GM12801 (cell line): ENCODE results near the gene ECSIT.

ENCODE experiments used
- CTCF ChIP-seq: IDR thresholded peaks from one replicate; pipeline ENCODE4 v1.5.1; 2011; ENCODE audit warnings: control low read depth; ENCODE audit not compliant: insufficient read length; ENCODE audit errors: extremely low read depth

ECSIT gene

DNA sequence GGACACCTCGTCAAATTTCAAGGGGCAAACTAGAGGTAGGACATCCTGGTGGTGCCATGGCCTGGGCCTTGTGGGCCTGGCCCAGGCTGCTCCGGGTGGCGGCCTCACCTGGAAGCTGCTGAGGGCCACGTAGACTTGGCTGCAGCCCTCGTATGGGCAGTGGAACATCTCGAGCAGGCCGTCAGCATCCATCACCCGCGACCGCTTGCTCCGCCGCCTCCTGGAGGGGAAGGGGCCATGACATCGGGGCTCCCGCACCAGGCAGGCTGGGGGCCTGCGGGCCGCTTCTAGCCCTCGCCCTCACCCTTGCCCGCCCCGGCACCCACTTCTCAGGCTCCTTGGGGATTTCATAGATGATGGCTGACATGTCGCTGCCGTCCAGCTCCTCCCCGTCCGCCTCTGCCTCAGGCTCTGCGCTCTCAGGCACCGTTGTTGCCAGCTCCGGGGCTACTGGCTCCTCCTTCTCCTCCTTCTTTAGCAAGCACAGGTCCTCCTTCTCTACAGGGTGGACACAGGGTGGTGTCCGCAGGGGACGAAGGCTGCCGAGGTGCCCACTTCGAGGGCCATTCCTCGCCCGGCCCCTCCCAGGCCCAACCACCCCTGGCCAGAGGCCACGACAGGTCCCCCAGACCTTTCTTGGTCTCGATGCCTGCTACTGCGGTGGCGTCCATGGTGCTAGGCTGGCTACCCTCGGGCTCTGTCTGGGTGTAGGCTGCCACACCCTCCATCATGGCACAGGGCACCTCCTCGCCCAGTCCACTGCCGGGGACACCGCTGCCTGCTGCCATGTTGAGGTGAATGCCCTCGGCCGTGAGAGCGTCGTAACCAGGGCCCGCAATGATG, 42.1 kb downstream of the ECSIT start:
- TF ChIP-seq CTCF: no peak

GRCh38 chr19:11485245-11485837, 43.6 kb downstream of the ECSIT start:
- no peak for TF ChIP-seq CTCF

DNA sequence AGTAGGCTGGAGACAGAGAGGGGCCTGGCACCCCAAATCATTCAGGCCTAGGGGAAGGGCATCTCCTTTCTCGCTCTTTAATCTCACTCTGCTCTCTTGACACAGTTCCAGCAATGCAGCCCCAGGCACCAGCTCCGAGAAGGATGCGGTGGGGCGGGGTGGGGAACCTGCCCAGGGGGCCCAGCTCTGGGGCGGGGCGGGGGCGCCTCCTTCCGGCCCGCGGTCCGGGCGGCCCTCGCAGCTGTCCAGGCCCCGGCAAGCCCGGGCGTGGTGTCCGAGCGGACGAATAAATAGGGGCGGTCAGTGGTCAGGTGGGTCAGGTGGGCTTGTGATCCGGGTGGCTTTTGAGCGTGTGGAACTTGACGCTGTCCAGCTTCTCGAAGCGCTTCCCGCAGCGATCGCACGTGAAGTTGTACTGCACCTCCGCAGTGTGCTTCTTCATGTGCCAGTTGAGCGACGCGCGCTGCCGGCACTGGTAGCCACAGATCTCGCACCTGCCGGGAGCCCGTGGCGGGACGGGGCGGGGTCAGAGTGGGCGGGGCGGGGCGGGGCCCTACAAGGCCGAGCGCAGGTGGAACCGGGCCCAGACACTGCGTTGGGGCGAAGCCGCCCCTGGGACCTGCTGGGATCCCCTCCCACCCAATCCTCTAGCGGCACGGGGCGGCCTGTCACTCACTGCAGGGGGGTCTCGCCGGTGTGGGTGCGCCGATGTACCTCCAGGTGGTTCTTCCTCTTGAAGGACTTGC, 45.4 kb downstream of the ECSIT start:
- no peak for TF ChIP-seq CTCF

DNA sequence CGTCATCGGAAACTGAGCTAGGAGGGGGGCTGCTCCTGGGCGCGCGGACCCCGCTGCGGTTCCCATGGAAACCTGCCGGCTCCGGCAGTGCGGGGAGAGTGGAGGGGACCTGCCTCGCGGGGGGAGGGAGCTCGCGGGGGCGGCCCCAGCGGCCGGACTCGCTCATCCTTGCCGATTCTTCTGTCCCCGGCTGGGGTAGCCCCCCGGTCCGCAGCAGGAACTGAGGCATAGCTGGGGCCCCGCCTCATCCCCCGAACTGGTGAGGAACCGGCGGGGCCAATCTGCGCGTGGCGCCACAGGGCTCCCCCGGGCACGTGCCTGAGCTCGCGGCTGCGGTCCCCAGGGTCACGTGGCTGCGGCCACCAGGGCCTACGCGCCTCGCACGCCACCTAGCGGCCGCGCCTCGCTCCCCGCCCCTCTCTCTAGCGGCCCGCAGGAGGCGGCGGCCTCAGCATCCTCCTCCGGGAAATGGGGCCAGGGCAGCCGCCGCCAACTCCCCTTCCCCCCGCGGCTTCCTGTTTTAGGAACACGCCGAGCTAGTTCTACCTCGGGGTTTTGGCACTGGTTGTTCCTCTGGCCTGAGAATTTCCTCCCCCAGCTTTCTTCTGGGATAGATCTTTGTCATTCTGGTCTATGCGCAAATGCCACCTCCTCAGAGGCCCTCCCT, 46.4 kb downstream of the ECSIT start:
- no peak for TF ChIP-seq CTCF

GRCh38 chr19:11481534-11482383, 47.2 kb downstream of the ECSIT start:
- no peak for TF ChIP-seq CTCF

DNA sequence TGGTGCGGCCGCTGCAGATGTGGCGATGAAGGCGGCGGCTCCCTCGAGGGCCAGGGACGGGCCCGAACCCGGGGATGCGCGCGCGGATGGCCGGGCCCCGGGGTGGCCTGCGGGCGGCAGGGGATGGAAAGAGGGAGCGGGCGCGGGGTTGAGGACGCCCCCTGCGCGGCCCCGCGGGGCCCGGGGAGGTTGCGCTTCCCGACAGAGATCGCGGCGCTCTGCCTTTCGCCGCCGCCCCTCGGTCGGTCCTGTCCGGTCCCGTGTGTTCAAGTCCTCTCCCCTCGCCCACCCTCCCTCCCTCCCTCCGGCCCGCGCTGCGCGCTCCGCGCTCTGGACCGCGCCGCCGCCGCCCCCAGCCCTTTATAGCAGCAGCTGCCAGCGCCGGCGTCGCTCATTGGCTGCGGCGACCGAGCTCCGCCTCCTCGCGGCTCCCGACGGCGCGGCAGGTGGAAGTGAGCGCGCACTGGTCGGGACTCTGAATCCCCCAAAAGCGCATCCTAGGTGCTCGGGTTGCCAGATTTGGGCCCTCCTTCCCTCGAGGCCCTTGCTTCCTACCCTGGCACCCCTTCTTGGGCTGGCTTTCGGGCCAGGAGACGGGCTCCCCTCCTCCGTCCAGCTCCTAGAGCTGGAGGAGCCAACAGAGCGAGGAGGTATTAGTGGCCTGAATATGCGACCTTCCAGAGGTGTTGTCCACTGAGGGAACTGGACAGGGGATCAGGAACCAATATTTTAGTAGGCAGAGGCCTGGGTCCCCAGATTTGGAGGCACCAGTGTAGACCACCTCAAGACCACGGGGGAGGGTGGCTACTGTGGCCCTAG, 48.0 kb downstream of the ECSIT start, which contains the start of gene ELAVL3:
TSS of gene ELAVL3 (minus strand) at position 332 of the 819 bp plus-strand sequence. CDS start 438 bp downstream, outside the sequence.
- TF ChIP-seq CTCF: no peak
